Smooth muscle cell (in vitro differentiated cells): ENCODE data around the gene C14orf180. TPM values are rescaled to one million over a fixed set of nuclear protein-coding genes. Genes with fewer than 3 reads are reported as not detected.

ENCODE experiments used
- DNase-seq: peaks from one replicate; lab custom pipeline; 2025; ENCODE audit not compliant: unreplicated experiment; lab: John Stamatoyannopoulos, UW
- H2AFZ ChIP-seq: fragments of 200-600 bp; sonication (generic); 2 replicates; pipeline ENCODE4 v1.6.0; 2016; ENCODE audit warnings: antibody characterized with exemption, low read depth, mild to moderate bottlenecking
- H3F3A ChIP-seq: fragments of 200-600 bp; sonication (generic); 2 replicates; pipeline ENCODE4 v1.6.0; 2017; ENCODE audit warnings: antibody characterized with exemption, low read depth
- H3K27ac ChIP-seq: fragments of 200-600 bp; sonication (generic); 2 replicates; pipeline ENCODE4 v1.5.1; 2016; ENCODE audit warnings: low read depth, mild to moderate bottlenecking
- H3K27me3 ChIP-seq: fragments of 200-600 bp; sonication (generic); 2 replicates; pipeline ENCODE4 v1.6.1; 2016; ENCODE audit warnings: low read depth, mild to moderate bottlenecking
- H3K36me3 ChIP-seq: fragments of 200-600 bp; sonication (generic); 2 replicates; pipeline ENCODE4 v1.5.1; 2016; ENCODE audit warnings: low read depth
- H3K4me1 ChIP-seq: fragments of 200-600 bp; sonication (generic); 2 replicates; pipeline ENCODE4 v1.5.1; 2016; ENCODE audit warnings: low read depth
- H3K4me2 ChIP-seq: fragments of 200-600 bp; sonication (generic); 2 replicates; pipeline ENCODE4 v1.6.0; 2016; ENCODE audit warnings: mild to moderate bottlenecking
- H3K4me3 ChIP-seq: fragments of 200-600 bp; sonication (generic); 2 replicates; pipeline ENCODE4 v1.5.1; 2016; ENCODE audit warnings: mild to moderate bottlenecking
- H3K79me2 ChIP-seq: fragments of 200-600 bp; sonication (generic); 2 replicates; pipeline ENCODE4 v1.6.0; 2016; ENCODE audit warnings: low read depth, mild to moderate bottlenecking
- H3K9ac ChIP-seq: fragments of 200-600 bp; sonication (generic); 2 replicates; pipeline ENCODE4 v1.6.0; 2016; ENCODE audit warnings: low read depth
- H3K9me3 ChIP-seq: fragments of 200-600 bp; sonication (generic); replicated peaks from 2 replicates; pipeline ENCODE4 v1.5.1; 2016; ENCODE audit warnings: low read depth
- H4K20me1 ChIP-seq: fragments of 200-600 bp; sonication (generic); 2 replicates; pipeline ENCODE4 v1.6.0; 2016; ENCODE audit warnings: low read depth
- WGBS: methylation state at CpG from one replicate; pipeline ENCODE4 v1.1.7; 2016; ENCODE audit warnings: low lambda C conversion rate; 5-methylcytosine and 5-hydroxymethylcytosine counted together
- polyA plus RNA-seq: library from polyadenylated mRNA; unstranded; fragments of >200 nt; fragmentation: Nextera tagmentation; extraction: Ambion mirVana; gene quantifications from 2 replicates; pipeline ENCODE4 v1.2.1, GENCODE V29; 2016
- total RNA-seq: library from RNA; depleted of rRNA; stranded (reverse); fragments of >200 nt; gene quantifications from 2 replicates; pipeline ENCODE4 v1.2.3, GENCODE V29; 2014
- TF ChIP-seq, protein P1 (sequence below): fragments of 200-600 bp; sonication (generic); IDR thresholded peaks from 2 replicates; pipeline ENCODE4 v1.5.1; 2017; ENCODE audit warnings: borderline replicate concordance, mild to moderate bottlenecking, antibody characterized with exemption; ENCODE audit not compliant: insufficient read depth, poor library complexity, severe bottlenecking

C14orf180 gene
- total and polyA plus RNA-seq, 2 experiments from 2014 or later: 0.63 to 1.2 TPM

DNA sequence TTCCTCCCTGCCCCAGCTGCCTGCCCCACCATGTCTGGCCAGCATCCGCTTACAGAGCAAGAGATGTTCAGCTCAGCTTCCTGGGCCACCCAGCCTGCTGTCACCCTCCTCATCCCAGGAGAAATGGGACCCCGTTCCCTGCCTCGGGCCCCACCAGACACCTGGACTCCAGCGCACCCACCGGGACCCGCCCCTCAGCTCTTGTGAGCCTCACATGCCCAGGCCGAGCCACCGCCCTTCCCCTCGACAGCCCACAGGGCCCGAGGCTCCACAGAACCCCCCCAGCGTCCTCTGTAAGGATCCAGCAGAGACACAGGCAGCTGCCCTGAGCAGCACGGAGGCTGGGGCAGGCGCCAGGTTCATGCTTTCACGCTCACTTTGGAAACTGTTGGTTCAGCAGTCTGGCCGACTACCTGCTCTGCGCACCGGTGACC is 18.4 kb upstream of the C14orf180 start:
- no peak for DNase-seq
- no peaks in the 10 kb centered on the region for H3K4me1 ChIP-seq
- TF ChIP-seq, protein P1, sequence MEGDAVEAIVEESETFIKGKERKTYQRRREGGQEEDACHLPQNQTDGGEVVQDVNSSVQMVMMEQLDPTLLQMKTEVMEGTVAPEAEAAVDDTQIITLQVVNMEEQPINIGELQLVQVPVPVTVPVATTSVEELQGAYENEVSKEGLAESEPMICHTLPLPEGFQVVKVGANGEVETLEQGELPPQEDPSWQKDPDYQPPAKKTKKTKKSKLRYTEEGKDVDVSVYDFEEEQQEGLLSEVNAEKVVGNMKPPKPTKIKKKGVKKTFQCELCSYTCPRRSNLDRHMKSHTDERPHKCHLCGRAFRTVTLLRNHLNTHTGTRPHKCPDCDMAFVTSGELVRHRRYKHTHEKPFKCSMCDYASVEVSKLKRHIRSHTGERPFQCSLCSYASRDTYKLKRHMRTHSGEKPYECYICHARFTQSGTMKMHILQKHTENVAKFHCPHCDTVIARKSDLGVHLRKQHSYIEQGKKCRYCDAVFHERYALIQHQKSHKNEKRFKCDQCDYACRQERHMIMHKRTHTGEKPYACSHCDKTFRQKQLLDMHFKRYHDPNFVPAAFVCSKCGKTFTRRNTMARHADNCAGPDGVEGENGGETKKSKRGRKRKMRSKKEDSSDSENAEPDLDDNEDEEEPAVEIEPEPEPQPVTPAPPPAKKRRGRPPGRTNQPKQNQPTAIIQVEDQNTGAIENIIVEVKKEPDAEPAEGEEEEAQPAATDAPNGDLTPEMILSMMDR: no peak
- no peak overlapping the region for H3K4me2 ChIP-seq
- H3K79me2 ChIP-seq: no peaks in the 10 kb centered on the region
- no peaks in the 10 kb centered on the region for H3K27me3 ChIP-seq
- H3K9ac ChIP-seq: no peak overlapping the region
- H3F3A ChIP-seq: no peaks in the 10 kb centered on the region
- H3K4me3 ChIP-seq: no peak overlapping the region
- 91% methylated on average over 14 of the region's 17 CpGs for WGBS
- H3K36me3 ChIP-seq: no peaks in the 10 kb centered on the region
- no peak overlapping the region for H3K27ac ChIP-seq
- H4K20me1 ChIP-seq: no peaks in the 10 kb centered on the region
- no peak overlapping the region for H2AFZ ChIP-seq
- H3K9me3 ChIP-seq: no peaks in the 10 kb centered on the region

DNA sequence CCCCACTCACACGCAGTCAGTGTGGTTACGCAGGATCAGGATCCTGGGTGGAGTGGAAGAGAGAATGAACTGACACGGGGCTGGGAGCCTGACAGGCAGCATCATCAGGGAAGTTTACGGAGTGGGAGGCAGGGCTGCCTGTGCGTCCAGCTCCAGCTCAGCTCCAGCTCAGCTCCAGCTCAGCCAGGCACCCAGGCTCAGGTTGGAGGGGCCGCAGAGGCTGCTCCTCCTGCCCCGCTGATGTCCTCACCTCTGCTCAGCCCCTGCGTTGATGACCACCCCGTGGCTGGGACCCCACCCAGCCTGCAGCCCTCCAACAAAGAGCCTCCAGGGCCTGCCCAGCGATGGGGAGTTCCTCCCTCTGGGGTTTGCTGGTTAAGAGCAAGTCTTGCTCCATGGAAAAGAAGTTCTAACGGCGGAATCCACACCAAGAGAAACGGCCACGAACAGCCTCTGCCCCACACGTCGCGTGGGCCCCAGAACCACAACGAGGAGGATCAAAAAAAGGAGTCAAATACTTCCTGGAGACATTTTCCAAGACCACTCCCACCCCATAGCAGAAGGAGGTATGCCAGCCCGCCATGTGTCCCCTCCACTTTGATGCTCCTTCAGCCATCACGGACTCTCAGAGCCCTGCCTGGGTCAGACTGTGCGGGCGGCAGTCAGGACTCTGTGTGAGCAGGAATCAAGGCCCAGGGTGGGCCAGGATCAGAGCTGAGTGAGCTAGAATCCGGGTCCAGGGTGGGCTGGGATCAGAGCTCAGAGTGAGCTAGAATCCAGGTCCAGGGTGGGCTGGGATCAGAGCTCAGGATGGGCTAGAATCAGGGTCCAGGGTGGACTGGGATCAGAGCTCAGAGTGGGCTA is 17.7 kb upstream of the C14orf180 start:
- no peaks in the 10 kb centered on the region for H4K20me1 ChIP-seq
- H3K9ac ChIP-seq: no peak overlapping the region
- TF ChIP-seq, protein P1: no peak
- H3K4me2 ChIP-seq: no peak overlapping the region
- no peaks in the 10 kb centered on the region for H3F3A ChIP-seq
- 86% methylated on average over 23 of the region's 23 CpGs for WGBS
- no peaks in the 10 kb centered on the region for H3K9me3 ChIP-seq
- no peaks in the 10 kb centered on the region for H3K4me1 ChIP-seq
- H3K27ac ChIP-seq: no peak overlapping the region
- H3K36me3 ChIP-seq: no peaks in the 10 kb centered on the region
- no peaks in the 10 kb centered on the region for H3K27me3 ChIP-seq
- no peaks in the 10 kb centered on the region for H3K79me2 ChIP-seq
- no peak overlapping the region for H3K4me3 ChIP-seq
- DNase-seq: no peak
- H2AFZ ChIP-seq: no peak overlapping the region

DNA sequence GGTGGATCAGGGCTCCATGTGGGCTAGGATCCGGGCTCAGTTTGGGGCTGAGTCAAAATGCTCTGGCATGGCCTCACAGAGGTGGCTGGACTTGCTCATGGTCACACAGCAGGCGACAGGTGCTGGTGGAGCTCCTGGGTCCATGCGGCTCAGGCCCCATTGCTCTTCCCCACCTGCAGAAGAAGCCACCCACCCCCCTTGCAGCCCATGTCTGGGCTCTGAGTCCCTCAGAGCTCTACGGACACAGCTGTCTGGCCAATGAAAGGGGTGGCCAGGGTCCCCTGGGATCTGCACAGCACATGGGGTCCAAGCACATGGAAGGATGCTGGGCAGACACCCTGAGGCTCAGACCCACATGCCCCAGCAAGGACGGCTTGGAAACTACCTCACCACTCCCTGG is 17.0 kb upstream of the C14orf180 start:
- Histone ChIP-seq H3K27me3 (no peaks in the 10 kb centered on the region), H3K79me2 (no peaks in the 10 kb centered on the region), H3K4me3 (no peak overlapping the region), H3F3A (no peaks in the 10 kb centered on the region), H4K20me1 (no peaks in the 10 kb centered on the region), H3K4me2 (no peak overlapping the region), H3K4me1 (no peaks in the 10 kb centered on the region), H3K9ac (no peak overlapping the region), H3K9me3 (no peaks in the 10 kb centered on the region), H2AFZ (no peak overlapping the region), H3K36me3 (no peaks in the 10 kb centered on the region), H3K27ac (no peak overlapping the region)
- TF ChIP-seq, protein P1: no peak
- 85% methylated on average over 5 of the region's 5 CpGs for WGBS
- no peak for DNase-seq
